HT1080 (cell line): ENCODE measurements around the gene LRP3. TPM values are rescaled to one million over a fixed set of nuclear protein-coding genes. Genes with fewer than 3 reads are reported as not detected.
"Not testable (repeated sequence)": the region's sequence is repeated elsewhere in the genome, so short reads cannot be mapped to it uniquely, and the experiment has no call there.

Experiments used
- DNase-seq: peaks from one replicate; pipeline ENCODE4 v3.0.0-alpha.2; 2015; ENCODE audit warnings: low read depth
- total RNA-seq: library from RNA; depleted of rRNA; stranded (reverse); fragments of >200 nt; shearing (Covaris generic); gene quantifications from 2 replicates; pipeline ENCODE4 v1.2.3, GENCODE V29; 2014

The LRP3 gene
- total RNA-seq, 1 experiment from 2014 or later = 25.4 TPM

DNA sequence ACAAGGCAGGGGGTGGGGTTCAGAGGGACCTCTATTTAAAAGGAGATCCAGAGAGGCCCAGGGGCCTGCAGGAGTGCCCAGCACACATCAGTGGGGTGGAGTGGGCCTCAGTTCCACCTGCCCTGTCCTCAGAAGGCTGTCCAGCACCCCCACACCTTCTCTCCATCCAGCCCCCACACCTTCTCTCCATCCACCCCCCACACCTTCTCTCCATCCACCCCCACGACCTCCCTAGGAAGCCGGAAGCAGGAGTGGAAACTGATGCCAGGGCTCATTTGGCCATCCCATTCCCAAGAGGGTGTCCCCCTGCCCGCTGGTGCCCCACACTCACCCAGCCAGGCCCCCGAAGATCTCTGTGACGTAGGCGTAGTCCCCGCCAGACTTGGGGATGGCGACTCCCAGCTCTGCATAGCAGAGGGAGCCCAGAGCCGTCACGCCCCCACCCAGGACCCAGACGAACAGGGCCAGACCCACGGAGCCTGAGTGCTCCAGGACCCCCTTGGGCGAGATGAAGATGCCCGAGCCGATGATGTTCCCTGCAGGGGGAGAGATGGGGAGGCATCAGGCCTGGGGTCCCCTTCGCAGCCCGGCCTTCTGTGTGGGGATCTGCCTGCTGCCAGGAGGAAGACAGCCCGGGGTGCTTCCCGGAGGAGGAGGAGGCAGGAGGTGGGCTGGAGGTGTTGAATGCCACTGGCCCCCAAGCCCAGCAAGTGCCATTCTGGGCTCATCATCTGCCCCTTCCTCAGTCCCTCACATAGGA lies 21.5 kb downstream of the LRP3 start:
- DNase-seq = no peak

DNA sequence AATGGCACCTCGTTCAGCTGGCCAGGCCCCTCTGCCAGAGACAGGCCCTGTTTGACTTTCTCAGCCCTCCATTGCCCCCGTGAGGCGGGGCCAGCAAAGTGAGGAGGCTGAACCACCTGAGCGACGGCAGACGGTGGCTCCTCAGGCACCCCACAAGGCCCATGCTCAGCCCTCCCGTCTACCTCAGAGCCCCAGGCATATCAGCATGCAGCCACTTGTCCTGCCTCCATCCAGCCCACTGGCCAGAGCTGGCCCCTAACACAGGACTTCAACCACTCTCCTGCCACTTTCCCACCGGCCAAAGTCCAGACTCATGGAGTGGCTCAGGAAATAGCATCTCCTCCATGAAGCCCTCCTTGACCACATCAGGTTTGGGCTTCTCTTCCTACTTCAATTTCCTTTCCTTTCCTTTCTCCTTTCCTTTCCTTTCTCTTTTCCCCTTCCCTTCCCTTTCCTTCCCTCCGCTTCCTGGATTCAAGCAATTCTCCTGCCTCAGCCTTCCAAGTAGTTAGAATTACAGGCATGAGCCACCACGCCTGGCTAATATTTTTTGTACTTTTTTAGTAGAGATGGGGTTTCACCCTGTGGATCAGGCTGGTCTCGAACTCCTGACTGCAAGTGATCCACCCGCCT lies 22.2 kb downstream of the LRP3 start:
- DNase-seq = no peak

DNA sequence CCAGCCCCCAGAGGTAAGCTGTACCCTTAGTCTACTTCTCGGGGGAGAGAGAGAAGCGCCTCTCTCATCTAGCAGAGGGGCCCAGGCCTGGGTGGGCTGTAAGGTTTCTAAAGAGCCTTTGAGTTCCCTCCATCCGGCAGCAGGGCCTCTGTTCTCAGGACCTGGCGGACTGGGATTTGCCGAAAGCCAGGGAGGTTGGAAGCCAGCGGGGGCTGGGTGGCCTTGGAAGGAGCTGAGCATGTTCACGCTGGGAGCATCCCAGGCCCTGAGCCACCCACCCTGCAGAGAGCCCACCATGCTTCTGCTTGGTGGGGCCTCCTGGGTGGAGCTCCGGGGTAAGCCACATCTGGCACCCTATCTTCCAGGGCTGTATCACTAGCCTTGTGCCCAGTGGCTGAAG lies 23.8 kb downstream of the LRP3 start:
- no peak for DNase-seq

DNA sequence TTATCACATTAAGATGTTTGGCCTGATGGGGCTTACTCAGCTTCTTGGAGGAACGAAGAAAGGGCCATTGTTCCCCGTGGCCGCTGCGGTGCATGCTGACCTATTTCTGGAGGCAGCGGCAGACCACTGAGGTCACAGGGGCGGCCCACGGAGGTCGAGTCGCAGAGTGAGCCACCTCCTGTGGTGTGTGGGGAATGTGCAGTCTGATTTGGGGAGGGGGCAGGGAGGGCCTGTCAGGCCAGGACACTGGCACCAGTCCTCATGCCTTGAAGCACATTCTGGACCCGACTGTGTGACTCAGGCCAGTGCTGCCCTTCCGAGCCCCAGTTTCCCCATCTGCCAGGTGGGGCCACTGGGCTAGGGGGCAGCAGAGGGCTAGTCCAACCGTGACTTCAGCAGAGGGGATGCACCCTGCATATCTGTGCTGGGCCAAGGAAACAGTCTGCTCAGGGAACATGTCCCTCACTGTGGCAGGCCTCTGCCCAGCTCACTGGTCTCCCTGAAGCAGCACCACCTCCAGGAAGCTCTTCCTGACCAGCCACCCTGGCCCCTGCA lies 25.2 kb downstream of the LRP3 start:
- DNase-seq = peak; percentile 81

DNA sequence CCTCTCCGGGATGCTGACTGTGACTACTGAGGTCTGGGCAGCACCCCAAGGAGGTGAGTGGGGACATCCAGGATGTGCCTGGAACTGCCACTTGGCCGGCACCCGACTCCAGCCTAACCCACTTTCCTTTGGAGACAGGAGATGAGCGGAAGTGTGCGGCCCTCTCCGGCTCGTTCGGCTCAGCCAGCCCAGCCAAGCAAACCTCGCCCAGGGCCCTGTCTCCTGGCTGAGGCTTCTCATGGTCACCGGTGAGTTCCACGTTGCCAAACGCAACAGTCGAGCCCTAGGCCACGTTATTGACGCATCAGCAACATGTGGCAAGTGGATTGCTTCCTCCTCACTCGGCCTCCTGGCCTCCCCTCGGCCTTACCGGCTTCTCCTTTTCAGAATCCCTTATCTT lies 26.0 kb downstream of the LRP3 start:
- no peak for DNase-seq

DNA sequence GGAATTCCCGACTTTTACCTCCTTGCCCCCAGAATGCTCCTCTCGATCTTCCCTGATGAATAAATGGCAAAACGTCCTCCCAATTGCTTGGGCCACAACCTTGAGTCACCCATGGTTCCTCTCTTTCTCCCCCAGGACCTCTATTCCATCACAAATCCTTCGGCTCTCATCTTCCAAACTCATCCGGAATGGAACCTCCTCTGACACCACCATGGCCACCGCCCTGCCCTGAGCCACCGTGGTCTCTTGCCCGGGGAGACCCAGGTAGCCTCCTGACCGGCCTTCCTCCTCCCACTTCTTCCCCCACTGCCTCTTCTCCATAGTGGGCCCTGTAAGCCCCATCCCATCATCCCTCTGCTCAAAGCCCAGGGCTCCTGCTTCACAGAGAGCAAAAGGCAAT lies 26.6 kb downstream of the LRP3 start:
- DNase-seq = no peak

DNA sequence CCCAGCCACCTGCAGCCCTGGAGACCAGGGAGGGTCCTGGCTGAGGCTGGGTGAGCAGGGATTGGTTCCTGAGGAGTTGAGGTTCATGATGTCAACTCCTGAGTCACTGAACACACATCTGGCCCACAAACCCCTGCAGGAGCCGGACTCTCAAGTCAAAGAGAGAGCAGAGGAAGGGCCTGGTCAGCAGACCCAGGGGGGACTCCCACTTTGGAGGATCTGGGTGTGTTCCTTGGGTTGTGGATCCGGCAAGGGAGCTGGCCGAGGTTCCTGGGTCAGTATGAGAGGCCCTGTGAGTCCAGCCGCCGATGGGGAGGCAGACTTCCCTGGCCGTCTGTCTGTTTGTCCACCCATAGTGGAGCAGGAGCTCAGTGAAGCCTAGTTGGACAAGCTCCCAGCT lies 27.5 kb downstream of the LRP3 start:
- peak; percentile 27 for DNase-seq

DNA sequence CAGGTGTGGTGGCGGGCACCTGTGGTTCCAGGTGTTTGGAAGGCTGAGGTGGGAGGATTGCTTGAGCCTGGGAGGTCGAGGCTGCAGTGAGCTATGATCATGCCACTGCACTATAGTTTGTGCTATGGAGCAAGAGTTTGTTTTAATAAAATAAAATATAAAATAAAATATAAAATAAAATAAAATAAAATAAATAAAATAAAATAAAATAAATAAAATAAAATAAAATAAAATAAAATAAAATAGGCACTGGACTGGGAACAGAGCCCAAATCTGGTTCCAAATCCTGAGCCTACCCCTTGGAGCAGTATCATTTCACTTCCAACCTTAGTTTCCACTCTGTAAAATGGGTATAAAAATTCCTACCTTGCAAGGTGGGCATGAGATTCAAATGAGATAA lies 28.1 kb downstream of the LRP3 start:
- not testable (repeated sequence) for DNase-seq

DNA sequence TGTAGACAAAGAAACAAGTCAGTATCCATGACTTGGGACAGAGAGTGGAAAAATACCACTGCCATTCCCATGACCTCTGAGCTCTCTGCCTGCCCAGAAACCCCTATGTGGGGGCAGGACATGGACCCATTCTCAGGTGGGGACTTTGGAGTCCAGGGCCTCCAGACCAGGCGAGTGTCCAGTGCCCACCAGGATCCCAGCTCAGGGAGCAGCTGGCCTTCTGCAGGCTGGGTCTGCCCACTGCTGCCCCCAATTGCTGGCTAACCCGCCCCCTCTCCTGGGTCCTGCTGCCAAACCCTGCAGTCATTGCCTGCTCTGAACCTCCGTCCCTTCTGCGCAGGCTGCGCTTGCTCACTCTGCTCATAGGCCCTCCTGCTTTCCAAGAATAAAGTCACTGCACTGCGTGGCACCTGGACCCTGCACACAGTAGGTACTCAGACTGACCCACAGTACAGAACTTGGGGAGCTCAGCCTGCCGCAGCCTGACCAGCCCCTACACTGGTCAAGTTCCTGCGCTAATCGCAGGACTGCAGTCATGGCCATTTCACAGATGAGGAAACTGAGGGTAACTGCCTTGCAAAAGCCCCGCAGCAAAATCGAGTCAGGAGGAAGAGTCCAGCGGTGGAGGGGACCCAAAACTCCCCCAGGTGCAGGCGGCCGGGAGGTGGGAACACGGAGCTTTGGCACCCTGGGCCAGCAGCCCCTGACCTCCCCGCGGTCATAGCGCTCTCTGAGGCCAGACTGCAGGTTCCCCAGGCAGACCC lies 30.7 kb downstream of the LRP3 start:
- DNase-seq = no peak

DNA sequence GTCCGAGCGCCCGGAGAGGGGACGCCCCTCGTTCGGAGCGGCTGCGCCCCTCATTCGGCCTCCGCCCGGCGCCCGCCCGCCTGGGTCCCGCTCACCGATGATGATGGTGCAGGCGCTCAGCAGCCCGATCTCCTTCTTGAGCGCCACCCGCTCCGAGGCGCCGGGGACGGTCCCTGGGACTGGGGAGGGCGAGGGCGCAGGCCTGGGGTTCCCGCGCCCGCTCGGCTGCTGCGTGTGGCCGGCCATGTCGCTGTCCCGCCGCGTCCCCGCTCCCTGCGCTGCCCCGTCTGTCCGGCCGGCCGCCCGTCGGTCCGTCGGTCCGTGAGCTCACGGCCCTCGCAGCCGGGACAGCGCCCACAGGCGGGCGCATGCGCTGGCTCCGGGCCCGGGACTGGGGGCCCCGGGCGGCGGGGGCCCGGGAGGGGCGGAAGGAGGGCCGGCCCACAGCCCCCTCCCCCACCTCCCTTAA lies 31.4 kb downstream of the LRP3 start, which contains the start of gene SLC7A10:
TSS of gene SLC7A10 (minus strand) at position 393 of the 469 bp plus-strand sequence. CDS start at position 246, 147 bp downstream.
- DNase-seq = no peak

DNA sequence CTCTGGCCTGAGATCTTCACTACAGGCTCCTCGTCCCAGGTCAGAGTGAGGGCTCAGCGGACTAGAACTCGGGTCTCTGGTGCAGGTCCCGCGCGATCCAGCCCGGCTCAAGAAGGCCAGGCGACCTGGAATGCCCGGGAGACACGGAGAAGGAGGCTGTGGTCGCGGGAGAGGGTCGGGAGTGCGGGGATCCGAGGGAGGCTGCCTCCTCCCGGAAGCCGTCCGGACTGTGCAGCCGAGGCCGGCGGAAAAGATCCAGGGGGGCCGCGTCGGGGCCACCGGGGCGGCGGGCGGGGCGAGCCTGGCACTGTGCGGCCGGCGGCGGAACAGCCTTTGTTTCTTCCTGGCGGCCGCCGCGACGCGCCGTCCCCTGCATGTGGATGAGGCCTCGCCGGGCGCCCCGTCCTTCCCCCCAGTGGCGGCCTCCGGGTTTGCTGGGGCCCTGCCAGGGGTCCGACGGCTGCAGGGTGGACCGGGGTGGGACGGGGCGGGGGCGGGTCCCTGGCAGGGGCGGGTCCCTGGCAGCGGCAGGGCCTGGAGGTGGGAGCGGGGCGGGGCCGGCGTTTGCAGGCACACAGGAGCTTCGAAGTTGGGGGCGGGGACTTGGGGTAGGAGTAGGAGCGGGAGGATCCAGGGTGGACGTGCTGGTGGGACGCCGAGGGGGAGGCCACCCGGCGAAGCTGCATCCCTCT lies 32.6 kb downstream of the LRP3 start:
- DNase-seq = no peak

DNA sequence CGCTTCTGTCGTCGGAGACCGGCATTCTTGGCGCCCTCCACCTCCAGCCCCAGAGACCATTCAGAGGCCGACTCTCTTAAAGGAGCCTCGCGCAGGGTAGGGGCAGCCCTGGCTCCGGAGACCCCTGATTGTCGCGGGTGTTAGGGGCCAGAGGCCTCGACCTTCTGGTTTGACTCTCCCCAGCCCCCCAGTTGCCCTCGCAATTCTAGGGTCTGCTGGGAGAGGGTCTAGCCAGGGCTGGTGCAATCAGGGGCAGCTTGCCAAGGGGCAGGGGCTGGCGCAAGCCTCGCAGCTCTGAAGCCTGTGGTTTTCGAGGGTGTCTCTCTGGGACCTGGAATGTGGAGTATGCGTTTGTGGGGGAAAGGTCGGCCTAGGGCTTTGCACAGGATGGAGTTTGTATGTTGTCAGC lies 33.1 kb downstream of the LRP3 start:
- no peak for DNase-seq

DNA sequence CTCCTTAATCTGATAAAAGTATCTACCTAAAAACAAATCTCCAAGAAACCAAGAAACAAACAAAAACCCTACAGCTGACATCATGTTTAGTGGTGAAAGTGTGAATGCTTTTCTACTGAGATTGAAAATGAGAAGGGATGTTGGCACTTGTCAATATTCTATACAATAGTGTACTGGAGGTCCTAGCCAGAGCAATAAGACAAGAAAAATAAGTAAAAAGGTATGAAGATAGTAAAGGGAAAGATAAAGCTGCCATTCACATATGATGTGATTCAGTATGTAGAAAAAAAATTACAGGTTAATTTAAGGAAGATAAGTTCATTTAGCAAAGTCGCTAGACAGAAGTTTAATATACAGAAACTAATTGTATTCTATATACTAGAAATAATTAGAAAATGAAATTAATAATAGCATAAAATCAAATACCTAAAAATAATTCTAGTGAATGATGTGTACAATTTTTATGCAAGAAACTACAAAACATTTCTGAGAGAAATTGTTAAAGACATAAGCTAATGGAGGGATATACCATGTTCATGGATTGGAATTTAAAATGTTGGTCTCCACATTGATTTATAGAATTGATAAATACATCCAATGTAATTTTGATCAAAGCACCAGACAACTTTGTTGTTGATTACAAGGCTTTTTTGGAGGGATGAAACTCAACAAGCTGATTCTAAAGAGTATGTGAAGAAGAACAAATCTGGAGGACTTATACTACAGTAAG lies 33.9 kb downstream of the LRP3 start:
- DNase-seq = no peak

DNA sequence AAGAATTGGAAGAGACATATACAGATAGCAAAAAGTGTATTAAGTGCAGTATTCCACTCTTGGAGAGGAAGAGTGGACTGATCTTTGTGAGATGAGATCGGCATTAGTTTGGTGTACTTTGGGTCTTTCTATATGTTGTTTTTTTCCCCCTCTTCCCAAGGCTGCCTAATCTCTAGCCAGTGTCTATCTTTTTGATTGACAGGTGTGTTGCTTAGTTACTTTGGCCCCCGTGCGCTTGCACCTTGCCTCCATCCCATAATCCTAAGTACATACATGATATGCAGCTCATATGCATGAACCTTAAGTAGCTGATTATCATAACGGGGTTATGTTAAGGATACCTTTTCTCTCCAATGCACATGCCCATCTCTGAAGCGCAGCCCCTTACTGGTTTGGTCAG lies 35.8 kb downstream of the LRP3 start:
- DNase-seq = no peak

DNA sequence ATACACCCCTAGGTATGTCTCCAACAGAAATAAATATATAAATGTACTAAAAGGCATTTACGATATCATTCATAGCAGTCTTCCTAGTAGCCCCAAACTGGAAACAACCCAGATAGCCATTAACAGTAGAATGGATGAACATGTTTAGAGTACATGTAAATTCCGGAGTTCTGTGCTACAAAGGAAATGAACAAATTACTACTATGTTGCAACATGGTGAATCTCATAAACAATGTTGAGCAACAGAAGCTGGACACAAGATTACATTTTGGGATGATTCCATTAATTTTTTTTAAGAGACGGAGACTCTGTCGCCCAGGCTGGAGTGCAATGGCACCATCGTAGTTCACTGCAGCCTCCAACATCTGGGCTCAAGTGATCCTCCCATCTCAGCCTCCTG lies 37.4 kb downstream of the LRP3 start:
- DNase-seq = no peak

DNA sequence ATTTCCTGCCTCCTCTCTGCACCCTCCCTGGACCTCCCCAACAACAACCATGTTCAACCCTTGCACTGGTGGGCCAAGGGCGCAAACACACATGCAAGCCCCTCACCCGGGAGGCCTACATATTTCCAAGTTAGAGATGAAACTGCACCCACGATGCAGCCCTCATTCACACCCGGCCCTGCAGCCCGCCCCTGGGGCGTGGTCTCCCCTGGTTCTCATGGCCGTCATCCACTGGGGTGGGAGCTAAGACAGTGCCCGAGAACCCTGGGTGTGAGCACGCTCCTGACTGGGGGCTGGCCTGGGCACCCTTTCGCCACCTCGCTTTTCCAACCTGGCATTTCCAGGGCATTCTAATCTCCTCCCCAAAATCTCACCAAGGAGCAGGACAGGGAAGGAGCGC lies 38.5 kb downstream of the LRP3 start:
- no peak for DNase-seq

DNA sequence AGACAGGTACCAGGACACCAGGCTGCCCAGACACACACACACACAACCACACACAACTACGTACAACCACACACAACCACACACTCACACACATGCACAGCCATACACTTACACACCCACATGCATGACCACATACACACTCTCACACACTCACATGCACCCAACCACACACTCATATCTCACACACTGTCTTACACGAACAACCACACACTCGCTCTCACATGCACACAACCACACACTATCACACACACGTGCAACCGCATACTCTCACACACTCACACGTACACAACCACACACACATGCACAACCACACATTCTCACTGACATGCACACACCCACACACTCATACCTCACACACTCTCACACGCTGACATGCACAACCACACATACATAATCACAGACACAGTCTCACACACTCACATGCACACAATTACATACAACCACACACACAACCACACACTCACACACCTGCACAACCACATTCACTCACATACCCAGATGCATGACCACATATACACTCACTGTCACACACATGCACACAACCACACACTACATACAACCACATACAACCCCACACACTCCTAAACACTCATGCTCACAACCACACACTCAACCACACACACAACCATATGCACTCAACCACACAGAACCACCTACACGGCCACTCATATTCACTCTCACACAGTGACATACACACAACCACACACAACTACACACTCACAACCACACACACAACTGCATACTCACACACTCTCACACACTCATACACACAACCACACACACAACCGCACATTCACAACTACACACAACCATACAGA lies 39.1 kb downstream of the LRP3 start:
- DNase-seq = no peak

DNA sequence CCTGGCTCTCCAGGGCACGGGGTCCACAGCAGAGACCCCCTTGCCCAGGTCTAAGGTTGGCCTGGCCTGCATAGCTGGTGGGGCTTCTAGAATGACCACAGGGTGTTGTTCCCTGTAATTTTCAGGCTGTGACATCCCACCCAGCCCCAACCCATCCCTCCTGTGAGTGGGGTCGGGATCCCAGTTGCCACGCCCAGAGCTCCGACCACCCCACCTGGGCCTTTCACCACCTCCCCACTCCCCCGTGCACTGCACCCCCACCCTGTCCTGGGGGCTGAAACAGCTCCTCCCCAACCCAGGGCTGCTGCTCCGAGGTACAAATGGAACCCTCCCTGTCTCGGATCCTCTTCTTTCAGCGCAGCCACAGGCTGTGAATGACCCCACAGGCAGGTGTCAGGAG lies 40.0 kb downstream of the LRP3 start:
- DNase-seq = no peak

DNA sequence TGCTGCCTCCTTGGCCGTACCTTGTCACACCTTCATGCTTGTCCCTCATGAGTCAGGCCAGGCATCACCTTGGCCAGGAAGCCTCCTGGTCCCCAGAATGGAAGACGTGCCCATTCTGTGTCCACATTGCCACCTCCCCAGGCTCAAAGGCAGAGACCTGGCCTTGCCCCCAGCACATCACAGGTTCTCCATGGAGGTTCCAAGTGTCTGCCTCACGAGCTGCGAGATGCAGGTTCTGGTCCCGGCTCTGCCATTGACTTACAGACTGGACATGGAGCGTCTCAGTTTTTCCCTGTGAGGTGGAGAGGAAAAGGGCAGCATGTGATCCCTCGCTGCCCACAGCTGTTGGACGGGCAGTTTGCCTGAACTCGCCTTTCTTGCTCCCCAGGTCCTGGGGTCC lies 40.6 kb downstream of the LRP3 start:
- DNase-seq = no peak
